ENCODE measurements around the gene SYT14. TPM values are rescaled to one million over a fixed set of nuclear protein-coding genes. Genes with fewer than 3 reads are reported as not detected.

The SYT14 gene
- total and polyA plus RNA-seq, 11 donors, result not detected

GRCh38 chr1:209993061-209993830 lies 55.2 kb downstream of the SYT14 start:
- no peaks in the 10 kb centered on the region for H3K9me3 ChIP-seq
- no peak for DNase-seq
- intact Hi-C loops (cut with DNase I), result loop anchor here in 2 of 10 donors (2.0 to 5.0 kb wide), 2 partner anchors 130 to 131 kb away; no protein-coding TSS in a partner anchor
- H3K36me3 ChIP-seq, result no peaks in the 10 kb centered on the region
- H3K27me3 ChIP-seq, result peaks cover 0 to 18% (median 5%) of the 10 kb centered on the region in 9 donors
- H3K4me1 ChIP-seq, result no peaks in the 10 kb centered on the region
- no peak for TF ChIP-seq CTCF (IDR thresholded peaks at IDR 0.05)
- H3K4me3 ChIP-seq, result no peak overlapping the region
- no peak for ATAC-seq
- 72 to 76% (median 73%) methylated on average over 9 of the region's 9 CpGs for WGBS, 4 donors
- H3K27ac ChIP-seq, result no peak overlapping the region

GRCh38 chr1:209996348-209996747 lies 58.3 kb downstream of the SYT14 start:
- intact Hi-C loops (cut with DNase I), result no loop called here
- H3K27me3 ChIP-seq, result peaks cover 0 to 18% (median 5%) of the 10 kb centered on the region in 9 donors
- H3K9me3 ChIP-seq, result no peaks in the 10 kb centered on the region
- 61 to 75% (median 69%) methylated on average over 2 of the region's 2 CpGs for WGBS, 4 donors
- H3K4me1 ChIP-seq, result no peaks in the 10 kb centered on the region
- ATAC-seq (no peak), DNase-seq (no peak)
- no peaks in the 10 kb centered on the region for H3K36me3 ChIP-seq
- no peak overlapping the region for H3K27ac ChIP-seq
- H3K4me3 ChIP-seq, result no peak overlapping the region
- no peak for TF ChIP-seq POLR2A (IDR thresholded peaks at IDR 0.05)
- no peak for TF ChIP-seq CTCF (IDR thresholded peaks at IDR 0.05)

- WGBS, 4 donors, result 27 to 55% (median 41%) methylated on average over 1 of the region's 1 CpG
- TF ChIP-seq CTCF (IDR thresholded peaks at IDR 0.05), result no peak
- TF ChIP-seq POLR2A (IDR thresholded peaks at IDR 0.05), result no peak
- no peaks in the 10 kb centered on the region for H3K4me1 ChIP-seq
- no peak overlapping the region for H3K27ac ChIP-seq
- ATAC-seq, result no peak
- no peaks in the 10 kb centered on the region for H3K36me3 ChIP-seq
- H3K4me3 ChIP-seq, result no peak overlapping the region
- DNase-seq, result no peak
- intact Hi-C loops (cut with DNase I), result no loop called here
- peaks cover 0 to 6% (median 0%) of the 10 kb centered on the region in 9 donors for H3K27me3 ChIP-seq
- no peaks in the 10 kb centered on the region for H3K9me3 ChIP-seq
Measured at GRCh38 chr1:209999005-209999404, 61.0 kb downstream of the SYT14 start.

GRCh38 chr1:210001751-210002150 lies 63.7 kb downstream of the SYT14 start:
- WGBS, 4 donors, result 44 to 50% (median 45%) methylated on average over 3 of the region's 3 CpGs
- Histone ChIP-seq H3K4me1 (no peaks in the 10 kb centered on the region), H3K27me3 (no peaks in the 10 kb centered on the region), H3K9me3 (no peaks in the 10 kb centered on the region), H3K4me3 (no peak overlapping the region), H3K27ac (no peak overlapping the region), H3K36me3 (no peaks in the 10 kb centered on the region)
- TF ChIP-seq CTCF (IDR thresholded peaks at IDR 0.05), result no peak
- no peak for TF ChIP-seq POLR2A (IDR thresholded peaks at IDR 0.05)
- intact Hi-C loops (cut with DNase I), result no loop called here
- no peak for ATAC-seq
- DNase-seq, result no peak

Measured in heart left ventricle (tissue), 16 donors.